HEK293 (cell line): ENCODE measurements around the gene SLC39A11.

Experiments
- REPIN1 ChIP-seq: fragments of 450-650 bp; formaldehyde crosslinking; IDR thresholded peaks from 2 replicates; pipeline ENCODE4 v1.5.1; 2017; ENCODE audit warnings: missing biosample characterization, missing genetic modification characterization, low read depth
- REST ChIP-seq: fragments of 450-650 bp; formaldehyde crosslinking; IDR thresholded peaks from 2 replicates; pipeline ENCODE4 v1.5.1; 2016; ENCODE audit warnings: missing biosample characterization, missing genetic modification characterization
- SP2 ChIP-seq: fragments of 450-650 bp; formaldehyde crosslinking; IDR thresholded peaks from 2 replicates; pipeline ENCODE4 v1.5.1; 2016; ENCODE audit warnings: missing biosample characterization, missing genetic modification characterization
- ZFP3 ChIP-seq: fragments of 450-650 bp; formaldehyde crosslinking; IDR thresholded peaks from 2 replicates; pipeline ENCODE4 v1.5.1; 2016; ENCODE audit warnings: low read depth, missing biosample characterization, missing genetic modification characterization
- ZNF266 ChIP-seq: fragments of 450-650 bp; formaldehyde crosslinking; IDR thresholded peaks from 2 replicates; pipeline ENCODE4 v1.5.1; 2016; ENCODE audit warnings: missing biosample characterization, missing genetic modification characterization, low read depth
- ZNF350 ChIP-seq: fragments of 450-650 bp; formaldehyde crosslinking; IDR thresholded peaks from 2 replicates; pipeline ENCODE4 v1.5.0; 2017; ENCODE audit warnings: missing biosample characterization, mild to moderate bottlenecking, missing genetic modification characterization
- ZNF692 ChIP-seq: fragments of 450-650 bp; formaldehyde crosslinking; IDR thresholded peaks from 2 replicates; pipeline ENCODE4 v1.5.1; 2016; ENCODE audit warnings: missing biosample characterization, missing genetic modification characterization
- ZNF768 ChIP-seq: fragments of 450-650 bp; formaldehyde crosslinking; IDR thresholded peaks from 2 replicates; pipeline ENCODE4 v1.5.1; 2018; ENCODE audit warnings: missing biosample characterization, mild to moderate bottlenecking, missing genetic modification characterization
- TF ChIP-seq, protein P1 (sequence below): fragments of 450-650 bp; formaldehyde crosslinking; IDR thresholded peaks from 2 replicates; pipeline ENCODE4 v1.5.1; 2016; ENCODE audit warnings: missing biosample characterization, missing genetic modification characterization

DNA sequence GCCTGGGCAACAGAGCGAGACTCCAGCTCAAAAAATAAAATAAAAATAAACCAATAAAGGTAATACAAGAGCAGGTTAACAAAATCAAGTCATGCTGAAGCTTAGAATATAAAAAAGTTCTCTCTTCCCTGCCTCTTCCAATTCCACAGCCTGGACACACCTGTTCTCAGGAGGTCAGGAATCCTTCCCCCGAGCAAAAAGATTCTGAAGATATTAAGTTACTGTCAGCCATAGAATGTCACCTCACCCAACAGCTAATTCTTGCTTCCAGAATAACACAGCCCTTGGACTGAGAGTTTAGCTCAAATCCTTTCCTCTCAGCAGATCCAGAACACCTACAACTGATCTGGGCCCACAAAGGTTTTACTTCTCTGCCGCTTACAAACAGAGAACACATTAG is 27.1 kb downstream of the SLC39A11 start:
- TF ChIP-seq REST (tag by site-specific recombination), result no peak
- TF ChIP-seq, protein P1, sequence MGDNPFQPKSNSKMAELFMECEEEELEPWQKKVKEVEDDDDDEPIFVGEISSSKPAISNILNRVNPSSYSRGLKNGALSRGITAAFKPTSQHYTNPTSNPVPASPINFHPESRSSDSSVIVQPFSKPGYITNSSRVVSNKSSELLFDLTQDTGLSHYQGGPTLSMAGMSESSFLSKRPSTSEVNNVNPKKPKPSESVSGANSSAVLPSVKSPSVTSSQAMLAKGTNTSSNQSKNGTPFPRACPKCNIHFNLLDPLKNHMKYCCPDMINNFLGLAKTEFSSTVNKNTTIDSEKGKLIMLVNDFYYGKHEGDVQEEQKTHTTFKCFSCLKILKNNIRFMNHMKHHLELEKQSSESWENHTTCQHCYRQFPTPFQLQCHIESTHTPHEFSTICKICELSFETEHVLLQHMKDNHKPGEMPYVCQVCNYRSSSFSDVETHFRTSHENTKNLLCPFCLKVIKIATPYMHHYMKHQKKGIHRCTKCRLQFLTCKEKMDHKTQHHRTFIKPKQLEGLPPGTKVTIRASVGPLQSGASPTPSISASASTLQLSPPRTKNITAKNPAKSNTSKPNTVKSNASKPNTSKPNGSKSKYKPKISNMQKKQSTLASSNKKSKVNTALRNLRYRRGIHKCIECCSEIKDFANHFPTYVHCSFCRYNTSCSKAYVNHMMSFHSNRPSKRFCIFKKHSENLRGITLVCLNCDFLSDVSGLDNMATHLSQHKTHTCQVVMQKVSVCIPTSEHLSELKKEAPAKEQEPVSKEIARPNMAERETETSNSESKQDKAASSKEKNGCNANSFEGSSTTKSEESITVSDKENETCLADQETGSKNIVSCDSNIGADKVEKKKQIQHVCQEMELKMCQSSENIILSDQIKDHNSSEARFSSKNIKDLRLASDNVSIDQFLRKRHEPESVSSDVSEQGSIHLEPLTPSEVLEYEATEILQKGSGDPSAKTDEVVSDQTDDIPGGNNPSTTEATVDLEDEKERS, result no peak
- TF ChIP-seq REPIN1 (tag by site-specific recombination), result no peak
- TF ChIP-seq ZNF768 (tag by site-specific recombination), result no peak
- no peak for TF ChIP-seq ZFP3 (tag by site-specific recombination)
- no peak for TF ChIP-seq SP2 (tag by site-specific recombination)
- TF ChIP-seq ZNF350 (tag by site-specific recombination), result no peak
- no peak for TF ChIP-seq ZNF692 (tag by site-specific recombination)
- no peak for TF ChIP-seq ZNF266 (tag by site-specific recombination)
